Thyroid gland (tissue), 4 donors: ENCODE data around the gene RAPGEF1.

Experiments
- POLR2A ChIP-seq, 2 donors: fragments of 450-650 bp; IDR thresholded peaks; one replicate each; pipeline ENCODE4 v1.6.1; 2017; ENCODE audit warnings: antibody characterized with exemption in 2 of 2, mild to moderate bottlenecking in 2 of 2, moderate library complexity in 1 of 2
- TF ChIP-seq, protein P1 (sequence below), 6 experiments: fragments of 200-600 bp in 3 of 6; fragments of 450-650 bp in 3 of 6; sonication (generic) in 3 of 6; IDR thresholded peaks; one replicate each; pipeline ENCODE4 v1.5.1; 2016 to 2019; ENCODE audit warnings: antibody characterized with exemption in 6 of 6, mild to moderate bottlenecking in 2 of 6, inconsistent platforms in 1 of 6, moderate library complexity in 1 of 6

DNA sequence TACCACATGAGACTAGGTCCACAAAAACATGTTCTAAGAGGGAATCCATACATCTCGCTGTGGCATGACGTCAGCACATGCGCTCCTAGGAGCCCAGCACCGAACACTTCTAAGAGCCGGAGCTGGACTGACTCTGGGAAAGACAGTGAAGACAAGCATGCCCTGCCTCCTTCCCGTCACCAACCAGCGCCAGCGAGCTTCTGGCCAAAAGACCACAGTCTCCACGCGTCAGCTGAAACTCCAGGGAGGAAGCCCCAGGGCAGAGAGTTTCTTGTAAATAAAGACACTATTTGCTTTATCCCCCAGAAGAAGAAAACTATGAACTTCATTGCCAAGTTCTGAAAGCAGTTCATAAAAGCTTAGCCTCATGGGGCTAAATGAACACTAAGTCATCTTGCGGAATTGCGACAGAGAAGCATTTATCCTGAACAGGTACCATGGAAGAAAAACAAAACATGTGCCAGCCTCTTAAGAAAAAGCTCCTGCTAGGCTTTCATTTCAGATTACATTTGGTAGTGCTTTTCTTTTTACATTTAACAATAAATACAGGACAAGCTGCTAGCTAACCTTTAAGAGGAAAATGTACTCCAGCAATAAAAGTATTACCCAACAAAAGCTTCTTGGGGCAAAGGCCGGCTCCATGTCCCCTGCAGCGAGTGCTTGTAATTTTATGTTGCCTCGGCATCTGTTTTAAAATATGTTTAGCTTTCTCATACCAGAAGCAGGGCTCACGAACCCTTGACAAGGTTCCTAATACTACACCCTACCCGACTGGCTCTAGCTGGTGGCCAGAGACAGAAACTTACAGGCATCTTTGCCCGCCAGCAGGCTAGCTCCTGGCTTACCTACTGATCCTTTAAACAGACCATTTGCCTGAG lies 98.0 kb downstream of the RAPGEF1 start:
- TF ChIP-seq, protein P1, sequence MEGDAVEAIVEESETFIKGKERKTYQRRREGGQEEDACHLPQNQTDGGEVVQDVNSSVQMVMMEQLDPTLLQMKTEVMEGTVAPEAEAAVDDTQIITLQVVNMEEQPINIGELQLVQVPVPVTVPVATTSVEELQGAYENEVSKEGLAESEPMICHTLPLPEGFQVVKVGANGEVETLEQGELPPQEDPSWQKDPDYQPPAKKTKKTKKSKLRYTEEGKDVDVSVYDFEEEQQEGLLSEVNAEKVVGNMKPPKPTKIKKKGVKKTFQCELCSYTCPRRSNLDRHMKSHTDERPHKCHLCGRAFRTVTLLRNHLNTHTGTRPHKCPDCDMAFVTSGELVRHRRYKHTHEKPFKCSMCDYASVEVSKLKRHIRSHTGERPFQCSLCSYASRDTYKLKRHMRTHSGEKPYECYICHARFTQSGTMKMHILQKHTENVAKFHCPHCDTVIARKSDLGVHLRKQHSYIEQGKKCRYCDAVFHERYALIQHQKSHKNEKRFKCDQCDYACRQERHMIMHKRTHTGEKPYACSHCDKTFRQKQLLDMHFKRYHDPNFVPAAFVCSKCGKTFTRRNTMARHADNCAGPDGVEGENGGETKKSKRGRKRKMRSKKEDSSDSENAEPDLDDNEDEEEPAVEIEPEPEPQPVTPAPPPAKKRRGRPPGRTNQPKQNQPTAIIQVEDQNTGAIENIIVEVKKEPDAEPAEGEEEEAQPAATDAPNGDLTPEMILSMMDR (IDR thresholded peaks at IDR 0.05), result peak in 2 of 6 experiments; percentile 11 to 22
- peak in 1 of 2 donors; percentile 41 for TF ChIP-seq POLR2A (IDR thresholded peaks at IDR 0.05)
